Measurements from ENCODE around the gene IL2RA.

The IL2RA gene

DNA sequence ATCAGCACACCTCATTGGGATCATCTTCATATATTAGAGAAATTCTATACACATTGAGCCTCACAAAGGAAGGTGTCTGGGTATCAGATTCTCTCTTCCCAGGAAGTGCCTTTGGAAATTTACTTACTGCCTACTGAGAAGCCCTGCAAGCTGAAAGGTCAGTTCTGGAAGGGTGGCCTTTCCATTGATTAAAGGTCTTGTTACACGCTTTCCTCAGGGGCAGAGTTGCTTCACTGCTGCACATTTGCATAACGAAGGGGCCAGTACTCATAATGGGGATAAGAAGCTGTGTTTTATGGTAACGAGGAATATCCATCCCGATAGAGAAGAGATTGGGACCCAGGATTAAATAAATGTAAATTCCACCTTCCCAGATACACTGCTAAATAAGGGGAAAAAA is 65.5 kb downstream of the IL2RA start:
- DNase-seq (ENCODE audit: low read depth): no peak
- TF ChIP-seq CTCF (IDR thresholded peaks at IDR 0.05; ENCODE audit: low read depth, low read length, missing control alignments): no peak
- no peak overlapping the region for H3K4me3 ChIP-seq (ENCODE audit: low read depth, low read length)

GRCh38 chr10:5992398-5992797 is 69.8 kb downstream of the IL2RA start:
- TF ChIP-seq CTCF (IDR thresholded peaks at IDR 0.05; ENCODE audit: low read depth, low read length, missing control alignments): no peak
- DNase-seq (ENCODE audit: low read depth): no peak

GRCh38 chr10:5991708-5992107 is 70.5 kb downstream of the IL2RA start:
- H3K4me3 ChIP-seq (ENCODE audit: low read depth, low read length): no peak overlapping the region
- no peak for DNase-seq (ENCODE audit: low read depth)
- TF ChIP-seq CTCF (IDR thresholded peaks at IDR 0.05; ENCODE audit: low read depth, low read length, missing control alignments): no peak

More at GRCh38 chr10:5992398-5992797, 69.8 kb downstream of the IL2RA start:
- H3K4me3 ChIP-seq (ENCODE audit: low read depth, low read length): no peak overlapping the region

DNA sequence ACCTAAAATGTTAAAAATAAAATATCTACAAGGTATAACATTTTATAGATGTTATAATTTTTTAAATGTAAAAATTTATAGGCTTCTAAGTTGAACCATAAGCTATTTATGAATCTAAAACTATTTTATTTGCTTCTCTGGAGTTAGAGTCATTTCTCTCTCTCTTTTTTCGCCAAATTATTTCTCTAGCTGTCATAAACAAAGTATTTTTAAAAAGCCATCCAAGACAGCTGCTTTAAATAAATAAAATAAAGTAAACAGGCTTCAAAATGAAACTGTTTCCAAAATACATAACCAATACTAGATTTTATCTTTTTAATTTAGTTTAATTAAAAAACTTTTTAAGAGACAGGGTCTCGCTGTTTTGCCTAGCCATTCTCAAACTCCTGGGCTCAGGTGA is 72.4 kb downstream of the IL2RA start:
- no peak for TF ChIP-seq CTCF (IDR thresholded peaks at IDR 0.05; ENCODE audit: low read depth, low read length, missing control alignments)
- DNase-seq (ENCODE audit: low read depth): no peak
- no peak overlapping the region for H3K4me3 ChIP-seq (ENCODE audit: low read depth, low read length)

DNA sequence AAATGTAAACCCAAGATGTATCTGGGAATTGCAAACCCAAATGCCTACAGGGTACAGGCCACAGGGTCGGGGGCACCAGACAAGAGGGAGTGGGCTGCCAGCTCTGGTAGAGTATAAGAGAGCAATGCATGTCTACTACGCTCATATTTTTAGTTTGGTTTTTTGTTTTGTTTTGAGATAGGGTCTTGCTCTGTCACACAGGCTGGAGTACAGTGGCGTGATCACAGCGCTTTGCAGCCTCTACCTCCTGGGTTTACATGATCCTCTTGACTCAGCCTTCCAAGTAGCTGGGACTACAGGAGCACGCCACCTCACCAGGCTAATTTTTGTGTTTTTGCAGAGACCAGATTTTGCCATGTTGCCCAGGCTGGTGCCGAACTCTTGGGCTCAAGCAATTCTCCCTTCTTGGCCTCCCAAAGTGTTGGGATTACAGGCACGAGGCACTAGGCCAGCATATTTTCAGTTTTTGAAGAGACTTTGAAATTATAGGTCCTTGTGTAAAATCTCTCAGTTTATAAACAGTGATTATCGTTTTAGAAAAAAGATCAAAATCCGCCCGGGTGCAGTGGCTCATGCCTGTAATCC is 73.7 kb downstream of the IL2RA start:
- no peak for DNase-seq (ENCODE audit: low read depth)
- no peak for TF ChIP-seq CTCF (IDR thresholded peaks at IDR 0.05; ENCODE audit: low read depth, low read length, missing control alignments)
- H3K4me3 ChIP-seq (ENCODE audit: low read depth, low read length): no peak overlapping the region

DNA sequence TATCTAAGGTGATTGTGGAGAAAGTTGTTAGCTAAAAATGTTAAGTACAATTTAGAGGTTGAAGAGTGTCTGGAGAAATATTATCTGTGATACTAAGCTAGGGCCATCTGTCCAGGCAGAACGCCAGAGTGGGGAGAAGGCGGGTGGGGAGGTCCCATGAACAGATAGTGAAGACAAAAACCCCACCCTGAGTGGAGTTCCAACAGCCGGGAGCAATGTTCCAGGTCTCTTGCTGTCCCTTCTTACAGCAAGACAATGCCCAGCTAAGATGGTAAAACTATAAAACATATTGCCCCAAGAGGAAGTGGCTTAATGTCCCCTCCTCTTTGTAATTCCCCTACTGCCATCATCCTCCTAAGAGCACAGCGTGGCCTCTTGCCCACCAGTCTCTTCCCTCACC is 74.4 kb downstream of the IL2RA start:
- H3K4me3 ChIP-seq (ENCODE audit: low read depth, low read length): no peak overlapping the region
- TF ChIP-seq CTCF (IDR thresholded peaks at IDR 0.05; ENCODE audit: low read depth, low read length, missing control alignments): no peak
- DNase-seq (ENCODE audit: low read depth): no peak

- no peak for TF ChIP-seq CTCF (IDR thresholded peaks at IDR 0.05; ENCODE audit: low read depth, low read length, missing control alignments)
- no peak overlapping the region for H3K4me3 ChIP-seq (ENCODE audit: low read depth, low read length)
- no peak for DNase-seq (ENCODE audit: low read depth)
Observed at GRCh38 chr10:5985029-5985428, 77.1 kb downstream of the IL2RA start.

Measured in GM12864 (cell line).